RWPE1 (cell line): ENCODE results near the gene SETD3.

Experiments used
- CTCF ChIA-PET: fragments of 350-600 bp; sonication (Branson Sonifier 250); formaldehyde crosslinking; extraction: SDS; loops from one replicate; lab custom pipeline; 2021; lab: Yijun Ruan, JAX
- POLR2A ChIA-PET: fragments of 400-600 bp; formaldehyde crosslinking; extraction: SDS; loops from one replicate; lab custom pipeline; 2020; ENCODE audit warnings: antibody characterized with exemption; ENCODE audit not compliant: low non-redundant PET; lab: Yijun Ruan, JAX
- DNase-seq: peaks from one replicate; pipeline ENCODE4 v3.0.0; 2012; ENCODE audit warnings: low spot score
- H3K27ac ChIP-seq: fragments of 450-650 bp; 2 replicates; pipeline ENCODE4 v1.5.1; 2017
- TF ChIP-seq, protein P1 (sequence below): fragments of 450-650 bp; conservative IDR thresholded peaks from 2 replicates; pipeline ENCODE4 v1.5.1; 2017; ENCODE audit warnings: low read depth, mild to moderate bottlenecking

SETD3 gene

DNA sequence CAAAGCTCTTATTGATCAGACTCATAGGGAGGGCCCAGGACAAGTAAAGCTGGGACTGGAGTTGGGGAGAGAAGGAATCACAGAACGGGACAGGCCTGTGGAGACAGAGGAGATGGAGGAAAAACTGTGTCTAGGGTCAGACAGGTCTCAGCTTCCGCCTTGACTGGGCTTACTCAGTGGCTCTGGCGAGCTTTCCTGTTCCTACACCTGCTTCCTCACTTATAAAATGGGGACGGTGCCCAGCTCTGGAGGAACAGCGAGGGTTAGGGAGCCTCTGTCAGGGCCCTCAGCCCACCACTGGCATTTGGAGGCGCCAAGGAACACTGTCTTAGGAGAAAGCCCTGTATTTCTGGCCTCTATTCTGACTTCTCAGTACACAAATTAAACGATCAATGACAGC, 34.7 kb downstream of the SETD3 start:
- TF ChIP-seq, protein P1, sequence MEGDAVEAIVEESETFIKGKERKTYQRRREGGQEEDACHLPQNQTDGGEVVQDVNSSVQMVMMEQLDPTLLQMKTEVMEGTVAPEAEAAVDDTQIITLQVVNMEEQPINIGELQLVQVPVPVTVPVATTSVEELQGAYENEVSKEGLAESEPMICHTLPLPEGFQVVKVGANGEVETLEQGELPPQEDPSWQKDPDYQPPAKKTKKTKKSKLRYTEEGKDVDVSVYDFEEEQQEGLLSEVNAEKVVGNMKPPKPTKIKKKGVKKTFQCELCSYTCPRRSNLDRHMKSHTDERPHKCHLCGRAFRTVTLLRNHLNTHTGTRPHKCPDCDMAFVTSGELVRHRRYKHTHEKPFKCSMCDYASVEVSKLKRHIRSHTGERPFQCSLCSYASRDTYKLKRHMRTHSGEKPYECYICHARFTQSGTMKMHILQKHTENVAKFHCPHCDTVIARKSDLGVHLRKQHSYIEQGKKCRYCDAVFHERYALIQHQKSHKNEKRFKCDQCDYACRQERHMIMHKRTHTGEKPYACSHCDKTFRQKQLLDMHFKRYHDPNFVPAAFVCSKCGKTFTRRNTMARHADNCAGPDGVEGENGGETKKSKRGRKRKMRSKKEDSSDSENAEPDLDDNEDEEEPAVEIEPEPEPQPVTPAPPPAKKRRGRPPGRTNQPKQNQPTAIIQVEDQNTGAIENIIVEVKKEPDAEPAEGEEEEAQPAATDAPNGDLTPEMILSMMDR = no peak
- ChIA-PET POLR2A (no interaction called here), CTCF (interaction anchor here (0.6 kb wide), 1 partner anchor 60 kb away, joined by 5 read pairs; no protein-coding TSS in a partner anchor)
- no peak for DNase-seq
- no peak overlapping the region for H3K27ac ChIP-seq

DNA sequence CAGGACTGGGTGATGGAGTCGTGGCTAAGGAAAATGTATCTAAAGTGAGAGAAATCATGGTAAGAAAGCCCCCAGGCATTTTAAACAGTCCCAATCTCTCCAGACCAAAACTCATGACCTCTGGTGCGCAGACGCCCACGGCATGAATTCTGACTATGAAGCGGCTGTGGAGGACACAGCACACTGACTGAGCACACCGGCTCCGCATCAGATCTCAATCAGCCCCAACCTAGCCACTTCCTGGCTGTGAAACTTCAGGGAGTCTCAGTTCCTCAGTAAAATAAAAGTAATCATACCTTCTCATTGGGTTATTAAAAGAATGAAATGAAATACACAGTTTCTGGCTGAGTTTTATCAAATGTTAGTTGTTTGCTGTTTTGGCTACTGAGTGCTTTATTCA, 38.7 kb downstream of the SETD3 start:
- TF ChIP-seq, protein P1 = no peak
- CTCF ChIA-PET = no interaction called here
- H3K27ac ChIP-seq = no peak overlapping the region
- DNase-seq = no peak
- POLR2A ChIA-PET = no interaction called here

DNA sequence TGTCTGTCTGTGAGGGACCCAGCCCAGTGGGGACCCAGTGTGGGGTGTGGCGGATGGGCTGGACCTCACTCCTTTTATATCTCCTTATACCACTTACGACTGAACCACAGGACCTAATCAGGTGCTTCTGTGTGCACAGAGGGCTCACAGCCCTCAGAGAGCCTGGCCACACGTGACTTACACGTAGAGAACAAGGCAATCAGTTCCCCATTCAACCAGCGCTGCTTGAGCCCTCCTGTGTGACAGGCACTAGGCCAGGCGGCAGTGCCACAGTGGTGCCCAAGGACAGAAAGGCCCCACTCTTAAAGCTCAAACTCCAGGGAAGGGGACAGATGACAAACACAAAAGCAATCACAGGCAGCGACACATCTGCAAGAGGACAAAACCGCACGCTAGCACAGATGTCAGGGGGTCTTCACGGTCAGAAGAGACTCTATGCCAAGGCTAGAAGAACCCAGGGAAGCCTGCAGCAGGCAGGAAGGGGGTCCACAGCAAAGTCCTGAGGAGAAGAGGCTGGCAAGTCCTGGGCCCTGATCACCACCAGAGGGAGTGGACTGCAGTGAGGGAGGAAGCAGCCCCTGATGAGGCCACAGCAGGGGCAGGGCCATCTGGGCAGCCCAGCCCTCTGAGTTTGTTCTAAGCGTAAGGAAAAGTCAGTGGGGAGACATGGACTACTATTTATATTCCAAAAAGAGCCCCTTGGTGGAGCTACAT, 39.3 kb downstream of the SETD3 start:
- H3K27ac ChIP-seq = no peak overlapping the region
- ChIA-PET POLR2A (no interaction called here), CTCF (interaction anchor here (0.7 kb wide), 1 partner anchor 332 kb away, joined by 7 read pairs; no protein-coding TSS in a partner anchor)
- no peak for DNase-seq
- TF ChIP-seq, protein P1 = no peak

DNA sequence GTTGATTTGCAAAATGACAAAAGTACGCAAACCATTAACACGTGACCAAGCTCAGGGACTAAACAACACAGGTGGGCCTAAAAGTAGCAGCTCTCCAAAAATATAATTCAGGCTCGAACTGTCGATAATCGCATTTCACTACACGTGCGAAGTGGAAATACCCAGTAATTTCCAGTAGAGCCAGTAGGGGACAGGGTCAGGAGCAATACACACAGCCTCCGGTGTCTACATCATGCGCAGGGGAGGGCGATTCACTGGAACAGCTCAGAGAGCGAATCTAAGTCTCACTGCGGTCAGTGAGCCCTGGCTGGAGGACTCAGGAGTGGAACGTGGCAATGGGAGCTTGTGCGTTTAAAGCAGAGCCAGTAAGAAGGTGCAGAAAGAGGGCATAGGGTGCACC, 40.4 kb downstream of the SETD3 start:
- no peak overlapping the region for H3K27ac ChIP-seq
- CTCF ChIA-PET = no interaction called here
- POLR2A ChIA-PET = no interaction called here
- DNase-seq = no peak
- TF ChIP-seq, protein P1 = no peak

DNA sequence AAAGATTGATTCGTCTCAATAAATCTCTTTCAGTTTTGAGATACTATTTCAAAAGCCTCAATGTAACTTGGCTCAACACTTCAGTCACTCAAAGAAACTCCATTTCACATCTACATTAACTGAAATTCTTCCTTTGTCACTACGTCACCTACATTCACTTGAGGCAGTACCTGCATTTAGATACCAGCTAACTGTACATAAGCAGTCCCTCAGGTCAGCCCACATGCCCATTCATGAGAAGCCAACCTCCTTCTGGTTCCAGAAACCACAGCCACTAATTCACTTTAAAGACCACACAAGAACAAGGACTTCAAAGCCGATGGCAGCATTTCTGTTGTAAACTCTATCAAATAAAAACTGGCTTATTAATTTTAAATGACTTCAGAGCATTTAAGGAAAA, 43.0 kb downstream of the SETD3 start:
- CTCF ChIA-PET = interaction anchor here (0.6 kb wide), 1 partner anchor 1282 kb away, joined by 3 read pairs; no protein-coding TSS in a partner anchor

DNA sequence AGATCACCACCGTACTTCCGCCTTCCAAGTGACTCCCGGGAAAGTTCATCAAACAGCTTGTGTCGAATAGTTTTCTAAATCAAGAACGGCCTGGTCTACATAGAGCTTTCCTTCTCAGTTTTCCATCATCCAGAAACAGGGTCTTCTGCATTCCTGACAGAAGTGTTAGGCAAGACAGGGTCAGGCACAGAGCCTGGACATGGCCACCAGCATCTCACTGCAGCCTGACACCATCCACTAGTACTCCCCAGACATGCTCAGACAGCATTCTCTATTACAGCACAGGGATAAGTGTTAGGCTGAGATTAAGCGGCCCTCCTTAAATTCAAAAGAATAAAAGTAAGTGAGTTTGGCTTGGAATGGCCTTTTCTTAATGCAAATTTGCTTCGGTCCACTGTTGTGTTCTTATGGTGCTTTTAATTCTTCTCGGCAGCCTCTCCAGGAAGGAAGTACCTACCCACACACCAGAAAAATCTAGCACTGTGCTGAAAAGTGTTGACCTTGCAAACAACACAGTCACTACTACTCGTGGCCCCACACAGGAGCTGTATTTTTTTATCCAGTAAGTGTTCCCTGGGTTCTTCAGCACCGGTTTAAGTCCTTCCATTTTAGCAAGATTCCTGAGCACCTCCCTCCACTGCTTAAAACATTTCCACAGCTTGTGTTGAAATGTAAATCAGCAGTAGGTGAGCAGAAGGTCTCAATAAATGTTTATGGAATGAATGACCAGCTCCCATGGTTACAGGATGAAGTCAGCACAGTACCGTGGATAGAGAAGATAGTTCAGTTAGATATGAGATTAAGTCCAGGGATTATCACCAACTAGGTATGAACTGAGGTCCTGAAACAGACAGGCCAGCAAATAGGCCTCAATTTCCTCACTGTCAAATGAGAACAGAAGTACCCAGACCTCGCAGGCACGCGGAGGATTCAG, 44.1 kb downstream of the SETD3 start:
- TF ChIP-seq, protein P1 = no peak
- ChIA-PET POLR2A (no interaction called here), CTCF (interaction anchor here (0.9 kb wide), 1 partner anchor 20 kb away, joined by 4 read pairs; no protein-coding TSS in a partner anchor)
- no peak for DNase-seq
- H3K27ac ChIP-seq = no peak overlapping the region

More for the DNA sequence above, 43.0 kb downstream of the SETD3 start:
- TF ChIP-seq, protein P1 = no peak
- no peak for DNase-seq
- H3K27ac ChIP-seq = no peak overlapping the region
- POLR2A ChIA-PET = no interaction called here
